GM12801 (cell line): ENCODE data around the gene STK17B.

Source experiments
- TF ChIP-seq, protein P1 (sequence below): IDR thresholded peaks from one replicate; pipeline ENCODE4 v1.5.1; 2011; ENCODE audit warnings: control low read depth; ENCODE audit not compliant: insufficient read length; ENCODE audit errors: extremely low read depth

The STK17B gene

DNA sequence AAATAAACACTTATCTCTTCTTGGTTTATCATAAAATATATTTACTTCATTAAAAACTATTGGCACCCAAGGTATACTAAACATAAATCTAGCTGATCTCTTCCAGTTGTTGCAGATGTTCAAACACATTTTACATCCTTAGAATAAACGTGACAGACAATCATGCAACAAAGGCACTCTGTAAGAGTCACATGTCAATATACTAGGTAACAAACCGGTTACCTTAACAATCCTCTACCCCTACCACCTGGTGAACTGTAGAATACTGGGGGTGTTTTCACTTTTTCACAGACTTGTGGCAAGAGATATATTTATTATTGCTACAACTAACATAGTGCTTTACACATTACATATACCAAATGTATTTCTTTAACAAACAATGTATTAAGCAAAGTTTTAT is 15.8 kb downstream of the STK17B start:
- TF ChIP-seq, protein P1, sequence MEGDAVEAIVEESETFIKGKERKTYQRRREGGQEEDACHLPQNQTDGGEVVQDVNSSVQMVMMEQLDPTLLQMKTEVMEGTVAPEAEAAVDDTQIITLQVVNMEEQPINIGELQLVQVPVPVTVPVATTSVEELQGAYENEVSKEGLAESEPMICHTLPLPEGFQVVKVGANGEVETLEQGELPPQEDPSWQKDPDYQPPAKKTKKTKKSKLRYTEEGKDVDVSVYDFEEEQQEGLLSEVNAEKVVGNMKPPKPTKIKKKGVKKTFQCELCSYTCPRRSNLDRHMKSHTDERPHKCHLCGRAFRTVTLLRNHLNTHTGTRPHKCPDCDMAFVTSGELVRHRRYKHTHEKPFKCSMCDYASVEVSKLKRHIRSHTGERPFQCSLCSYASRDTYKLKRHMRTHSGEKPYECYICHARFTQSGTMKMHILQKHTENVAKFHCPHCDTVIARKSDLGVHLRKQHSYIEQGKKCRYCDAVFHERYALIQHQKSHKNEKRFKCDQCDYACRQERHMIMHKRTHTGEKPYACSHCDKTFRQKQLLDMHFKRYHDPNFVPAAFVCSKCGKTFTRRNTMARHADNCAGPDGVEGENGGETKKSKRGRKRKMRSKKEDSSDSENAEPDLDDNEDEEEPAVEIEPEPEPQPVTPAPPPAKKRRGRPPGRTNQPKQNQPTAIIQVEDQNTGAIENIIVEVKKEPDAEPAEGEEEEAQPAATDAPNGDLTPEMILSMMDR: no peak

DNA sequence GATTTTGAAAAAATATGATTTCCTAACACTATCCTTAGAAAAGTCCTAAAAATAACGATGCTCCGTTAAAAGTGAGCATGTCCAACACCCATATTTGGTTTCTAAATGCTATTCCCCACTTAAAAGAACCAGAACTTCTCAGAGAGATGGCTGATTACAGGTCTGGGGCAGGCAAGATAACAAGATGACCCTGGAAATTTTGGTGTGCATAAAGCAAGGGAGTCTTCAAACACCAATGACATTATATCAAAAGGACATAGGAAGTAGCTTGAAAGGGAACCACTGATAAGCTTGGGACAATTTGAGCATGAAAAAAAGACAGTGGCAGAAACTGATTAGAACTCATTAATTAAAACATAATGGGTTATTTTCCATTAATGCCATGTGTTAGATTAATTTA is 17.9 kb downstream of the STK17B start:
- TF ChIP-seq, protein P1: no peak

DNA sequence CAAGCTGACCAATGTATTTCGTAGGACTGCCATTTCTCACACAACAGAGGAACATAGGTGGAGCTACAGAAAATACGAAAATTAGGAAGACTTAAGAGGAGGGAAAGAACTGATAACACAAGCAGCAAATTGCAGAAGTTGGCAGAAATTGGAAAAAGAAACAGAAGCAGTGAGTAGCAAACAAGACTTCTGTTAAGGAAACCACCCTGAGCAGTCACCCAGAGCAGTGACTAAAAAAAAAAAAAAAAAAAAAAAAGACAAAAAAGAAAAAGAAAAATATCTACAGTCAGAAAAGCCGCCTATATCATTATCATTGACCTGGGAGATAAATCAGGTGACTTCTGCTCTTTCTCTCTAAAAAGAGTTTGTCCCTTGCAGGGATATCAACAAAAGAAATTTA is 21.4 kb downstream of the STK17B start:
- TF ChIP-seq, protein P1: no peak

DNA sequence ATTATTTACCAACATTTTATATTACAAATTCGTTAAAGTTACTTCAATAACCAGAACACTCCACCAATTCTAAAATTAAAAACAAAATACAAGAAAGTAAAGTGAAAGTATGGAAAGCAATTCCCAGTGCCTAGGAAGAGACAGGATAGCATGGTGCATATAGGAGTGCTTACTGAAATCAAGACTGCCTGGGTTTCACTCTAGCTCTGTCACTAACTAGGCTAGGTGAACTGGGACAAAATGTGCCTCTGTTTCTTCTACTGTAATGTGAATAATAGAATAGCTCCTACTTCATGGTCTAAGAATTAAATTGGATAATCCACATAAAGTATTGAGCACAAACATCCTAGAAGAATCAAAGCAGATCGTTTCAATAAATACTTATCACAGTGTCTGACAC is 22.6 kb downstream of the STK17B start:
- TF ChIP-seq, protein P1: no peak

DNA sequence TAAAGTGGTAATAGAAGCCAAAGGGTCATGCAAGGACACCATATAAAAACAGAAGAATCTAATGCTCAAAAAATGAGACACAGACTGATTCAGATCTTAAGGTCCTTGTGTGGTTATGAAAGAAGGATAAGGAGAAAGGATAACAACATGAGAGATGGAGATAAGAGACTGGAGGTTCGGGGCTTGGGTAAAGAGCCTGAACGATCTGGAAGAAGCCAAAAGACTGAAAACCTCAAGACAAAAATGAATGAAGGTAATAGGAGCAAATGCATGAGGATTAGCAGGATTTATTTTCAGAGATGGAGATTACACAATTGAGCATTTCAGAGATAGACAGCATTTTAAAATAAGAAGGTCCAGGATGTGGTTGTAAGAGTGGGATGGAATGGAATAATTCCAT is 26.1 kb downstream of the STK17B start:
- TF ChIP-seq, protein P1: no peak

DNA sequence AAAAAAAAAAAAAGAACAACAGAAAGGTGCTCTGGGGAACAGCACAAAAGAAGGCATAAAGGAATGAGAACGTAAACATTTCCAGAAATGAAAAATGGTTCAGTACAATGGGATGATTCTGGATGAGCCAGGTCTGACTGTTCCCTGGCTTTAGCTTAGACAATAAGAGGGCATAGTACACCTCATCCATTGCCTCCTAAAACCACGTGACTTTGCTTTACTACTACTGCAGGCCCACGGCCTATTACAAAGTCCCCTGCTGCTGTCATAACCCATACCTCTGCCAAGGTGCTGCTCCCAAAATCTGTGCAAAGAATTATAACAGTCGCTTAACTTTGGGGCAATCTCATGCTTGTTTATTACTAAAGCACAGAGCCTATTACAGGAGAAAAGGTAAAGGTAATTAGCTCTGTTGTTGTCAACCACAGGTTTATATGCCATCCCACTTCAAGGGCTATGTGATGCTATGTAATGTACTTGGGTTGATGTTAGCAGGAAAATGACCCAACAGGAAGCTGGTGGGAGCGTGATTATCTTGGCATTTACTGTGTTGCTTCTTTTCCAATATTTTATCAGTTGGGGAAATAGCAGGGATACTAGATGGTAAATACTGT is 26.8 kb downstream of the STK17B start:
- TF ChIP-seq, protein P1: no peak

DNA sequence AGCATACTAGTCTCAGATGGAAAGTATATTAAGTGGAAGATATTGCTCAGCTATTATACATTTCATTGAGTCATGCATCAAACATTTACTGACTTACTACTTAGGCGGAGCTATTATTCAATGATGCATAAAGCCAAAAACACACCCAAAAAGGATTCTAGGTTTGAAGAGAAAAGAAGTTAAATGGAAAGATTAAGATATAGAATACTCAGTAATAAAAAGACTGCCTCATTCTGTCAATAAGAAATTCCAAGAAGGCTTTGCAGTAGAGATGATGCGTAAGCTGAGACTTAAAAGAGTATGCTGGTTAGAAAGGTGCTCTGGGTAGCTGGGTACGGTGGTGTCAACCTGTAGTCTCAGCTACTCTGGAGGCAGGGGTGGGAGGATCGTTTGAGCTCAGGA is 27.6 kb downstream of the STK17B start:
- TF ChIP-seq, protein P1: no peak
